Right atrium auricular region (tissue), 2 donors: ENCODE measurements around the gene NDUFB1. TPM values are rescaled to one million over a fixed set of nuclear protein-coding genes. Genes with fewer than 3 reads are reported as not detected.

Experiments
- DNase-seq: peaks from one replicate; pipeline ENCODE4 v3.0.0-alpha.2; 2019; ENCODE audit warnings: low spot score
- H3K27ac ChIP-seq, 2 donors: fragments of 200-600 bp; sonication (generic); 1 replicate in 1 of 2; 2 replicates in 1 of 2; pipeline ENCODE4 v1.5.1; 2016 to 2019
- H3K27me3 ChIP-seq, 2 donors: fragments of 200-600 bp; sonication (generic); one replicate each; pipeline versions ENCODE4 v1.5.1 to v1.6.0; 2017 to 2019
- H3K36me3 ChIP-seq: fragments of 200-600 bp; sonication (generic); one replicate; pipeline ENCODE4 v1.5.1; 2016
- H3K4me1 ChIP-seq, 2 donors: fragments of 200-600 bp; sonication (generic); one replicate each; pipeline versions ENCODE4 v1.5.1 to v1.6.0; 2017 to 2019
- H3K4me3 ChIP-seq, 2 donors: fragments of 200-600 bp; sonication (generic); 1 replicate in 1 of 2; 2 replicates in 1 of 2; pipeline ENCODE4 v1.5.1; 2017 to 2019; ENCODE audit warnings: mild to moderate bottlenecking in 1 of 2, moderate library complexity in 1 of 2
- H3K9me3 ChIP-seq, 2 donors: fragments of 200-600 bp; sonication (generic); one replicate each; pipeline ENCODE4 v1.5.1; 2019
- CTCF ChIP-seq, 2 donors: fragments of 200-600 bp; sonication (generic); IDR thresholded peaks; one replicate each; pipeline ENCODE4 v1.5.1; 2019; ENCODE audit warnings: antibody characterized with exemption in 2 of 2
- total RNA-seq, 2 donors: library from RNA; depleted of rRNA; stranded (reverse); fragments of >200 nt; gene quantifications; one replicate each; pipeline ENCODE4 v1.1.0, GENCODE V29; 2016

The NDUFB1 gene
- 1,000 to 10,000 TPM; 1,040 to 1,566 TPM for total RNA-seq

GRCh38 chr14:92121670-92122350 is at the start of gene NDUFB1, which contains the start of gene CPSF2:
Gene NDUFB1 (minus strand): TSS chr14:92121706. CDS start chr14:92117637, 4,069 bp downstream.
Gene CPSF2 (plus strand): TSS chr14:92121969. CDS start chr14:92130985, 9,016 bp downstream.
- H3K27me3 ChIP-seq, result no peaks in the 10 kb centered on the region
- no peaks in the 10 kb centered on the region for H3K9me3 ChIP-seq
- peak within 1 kb of the TSS; percentile 66 to 83 for H3K4me3 ChIP-seq
- peak; percentile 79 for DNase-seq
- no peak for TF ChIP-seq CTCF (IDR thresholded peaks at IDR 0.05)
- peaks cover 20% of the 10 kb centered on the region for H3K36me3 ChIP-seq
- peak within 1 kb of the TSS; percentile 86 to 91 for H3K27ac ChIP-seq
- peaks cover 0 to 20% of the 10 kb centered on the region in 2 donors for H3K4me1 ChIP-seq

GRCh38 chr14:92164958-92165357 is 43.5 kb upstream of the NDUFB1 start:
- Histone ChIP-seq H3K36me3 (peaks cover 53% of the 10 kb centered on the region), H3K9me3 (peaks cover 0 to 4% of the 10 kb centered on the region in 2 donors), H3K27me3 (no peaks in the 10 kb centered on the region), H3K4me3 (no peak overlapping the region), H3K4me1 (no peaks in the 10 kb centered on the region), H3K27ac (no peak overlapping the region)
- TF ChIP-seq CTCF (IDR thresholded peaks at IDR 0.05), result no peak
- no peak for DNase-seq

- TF ChIP-seq CTCF (IDR thresholded peaks at IDR 0.05), result no peak
- Histone ChIP-seq H3K4me3 (no peak overlapping the region), H3K36me3 (peaks cover 84% of the 10 kb centered on the region)
Measured at GRCh38 chr14:92161521-92161920, 40.0 kb upstream of the NDUFB1 start.

GRCh38 chr14:92160619-92161018 is 39.1 kb upstream of the NDUFB1 start:
- TF ChIP-seq CTCF (IDR thresholded peaks at IDR 0.05), result no peak
- H3K4me3 ChIP-seq, result no peak overlapping the region
- H3K4me1 ChIP-seq, result no peaks in the 10 kb centered on the region
- no peak for DNase-seq
- peaks cover 86% of the 10 kb centered on the region for H3K36me3 ChIP-seq
- no peaks in the 10 kb centered on the region for H3K27me3 ChIP-seq
- peaks cover 0 to 4% of the 10 kb centered on the region in 2 donors for H3K9me3 ChIP-seq
- H3K27ac ChIP-seq, result peak overlapping the region in 1 of 2 donors; percentile 31

More at GRCh38 chr14:92161521-92161920, 40.0 kb upstream of the NDUFB1 start:
- H3K4me1 ChIP-seq, result no peaks in the 10 kb centered on the region
- no peak for DNase-seq
- H3K27me3 ChIP-seq, result no peaks in the 10 kb centered on the region
- peaks cover 0 to 4% of the 10 kb centered on the region in 2 donors for H3K9me3 ChIP-seq
- H3K27ac ChIP-seq, result no peak overlapping the region

DNA sequence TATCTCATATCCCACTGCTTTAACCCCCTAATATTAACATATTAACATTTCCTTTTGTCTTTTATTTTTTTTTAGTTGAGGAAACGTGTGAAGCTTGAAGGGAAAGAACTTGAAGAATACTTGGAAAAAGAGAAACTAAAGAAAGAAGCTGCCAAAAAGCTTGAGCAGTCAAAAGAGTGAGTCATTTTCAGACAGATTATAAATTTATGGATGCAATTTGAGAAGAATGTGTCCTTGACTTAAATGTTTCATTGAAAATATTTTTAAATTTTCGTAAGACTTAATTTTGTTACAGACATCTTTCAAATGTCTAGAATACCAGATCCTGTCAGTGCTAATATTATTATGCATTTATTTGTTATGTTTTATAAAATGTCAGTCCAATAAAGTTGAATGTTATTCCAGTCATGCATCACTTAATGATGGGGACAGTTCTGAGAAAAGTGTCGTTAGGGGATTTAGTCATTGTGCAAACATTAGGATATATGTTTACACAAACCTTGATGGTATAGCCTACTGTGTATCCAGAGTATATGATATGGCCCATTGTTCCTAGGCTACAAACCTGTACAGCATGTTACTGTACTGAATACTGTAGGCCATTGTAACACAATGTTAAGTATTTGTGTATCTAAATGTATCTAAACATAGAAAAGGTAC is 32.9 kb upstream of the NDUFB1 start:
- no peak for TF ChIP-seq CTCF (IDR thresholded peaks at IDR 0.05)
- Histone ChIP-seq H3K9me3 (no peaks in the 10 kb centered on the region), H3K27ac (no peak overlapping the region), H3K4me1 (no peaks in the 10 kb centered on the region), H3K4me3 (no peak overlapping the region), H3K27me3 (no peaks in the 10 kb centered on the region), H3K36me3 (peaks cover 54% of the 10 kb centered on the region)
- DNase-seq, result no peak
